Measurements from ENCODE around the gene CLPTM1.

- TF ChIP-seq POLR2AphosphoS5 (IDR thresholded peaks at IDR 0.05) = no peak
- TF ChIP-seq, protein P1, sequence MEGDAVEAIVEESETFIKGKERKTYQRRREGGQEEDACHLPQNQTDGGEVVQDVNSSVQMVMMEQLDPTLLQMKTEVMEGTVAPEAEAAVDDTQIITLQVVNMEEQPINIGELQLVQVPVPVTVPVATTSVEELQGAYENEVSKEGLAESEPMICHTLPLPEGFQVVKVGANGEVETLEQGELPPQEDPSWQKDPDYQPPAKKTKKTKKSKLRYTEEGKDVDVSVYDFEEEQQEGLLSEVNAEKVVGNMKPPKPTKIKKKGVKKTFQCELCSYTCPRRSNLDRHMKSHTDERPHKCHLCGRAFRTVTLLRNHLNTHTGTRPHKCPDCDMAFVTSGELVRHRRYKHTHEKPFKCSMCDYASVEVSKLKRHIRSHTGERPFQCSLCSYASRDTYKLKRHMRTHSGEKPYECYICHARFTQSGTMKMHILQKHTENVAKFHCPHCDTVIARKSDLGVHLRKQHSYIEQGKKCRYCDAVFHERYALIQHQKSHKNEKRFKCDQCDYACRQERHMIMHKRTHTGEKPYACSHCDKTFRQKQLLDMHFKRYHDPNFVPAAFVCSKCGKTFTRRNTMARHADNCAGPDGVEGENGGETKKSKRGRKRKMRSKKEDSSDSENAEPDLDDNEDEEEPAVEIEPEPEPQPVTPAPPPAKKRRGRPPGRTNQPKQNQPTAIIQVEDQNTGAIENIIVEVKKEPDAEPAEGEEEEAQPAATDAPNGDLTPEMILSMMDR (IDR thresholded peaks at IDR 0.05) = no peak
Observed at GRCh38 chr19:44957526-44957925, 2.3 kb downstream of the CLPTM1 start.

Data from transverse colon (tissue), 4 donors.